Fibroblast of pulmonary artery (primary cell): ENCODE data around the gene FNIP1.
A peak's percentile ranks its signal among the peaks of the same experiment; 100 is the strongest.

ENCODE experiments used
- DNase-seq: peaks from one replicate; pipeline ENCODE4 v3.0.0-alpha.2; 2010; ENCODE audit warnings: low read depth
- H3K4me3 ChIP-seq: replicated peaks from 2 replicates; pipeline ENCODE4 v1.5.1; 2011; ENCODE audit warnings: low read depth, mild to moderate bottlenecking, control low read depth, low read length, moderate library complexity
- CTCF ChIP-seq: IDR thresholded peaks from 2 replicates; pipeline ENCODE4 v1.5.1; 2011; ENCODE audit warnings: mild to moderate bottlenecking, control low read depth, low read length, inconsistent platforms; ENCODE audit errors: missing control alignments

FNIP1 gene

GRCh38 chr5:131619102-131619501, 177.7 kb downstream of the FNIP1 start:
- no peak for TF ChIP-seq CTCF
- H3K4me3 ChIP-seq, result no peak overlapping the region
- DNase-seq, result no peak

GRCh38 chr5:131617140-131617822, 179.5 kb downstream of the FNIP1 start:
- DNase-seq, result no peak
- no peak for TF ChIP-seq CTCF
- H3K4me3 ChIP-seq, result no peak overlapping the region

GRCh38 chr5:131615957-131616356, 180.9 kb downstream of the FNIP1 start:
- DNase-seq, result no peak
- H3K4me3 ChIP-seq, result no peak overlapping the region
- TF ChIP-seq CTCF, result no peak

GRCh38 chr5:131613423-131613822, 183.4 kb downstream of the FNIP1 start:
- no peak for TF ChIP-seq CTCF
- no peak for DNase-seq
- no peak overlapping the region for H3K4me3 ChIP-seq

GRCh38 chr5:131611064-131611381, 185.8 kb downstream of the FNIP1 start:
- TF ChIP-seq CTCF, result no peak

GRCh38 chr5:131610198-131611063, 186.4 kb downstream of the FNIP1 start:
- no peak for TF ChIP-seq CTCF
- DNase-seq, result peak; percentile 85
- no peak overlapping the region for H3K4me3 ChIP-seq

More at GRCh38 chr5:131611064-131611381, 185.8 kb downstream of the FNIP1 start:
- no peak overlapping the region for H3K4me3 ChIP-seq
- DNase-seq, result no peak
